Activated CD8-positive, alpha-beta memory T cell treated with anti-CD3 and anti-CD28 coated beads, Interleukin-2, amount 50 U/mL, for 1 hour (primary cell): Measurements from ENCODE around the gene TLR5.

ENCODE experiments used
- DNase-seq: peaks from one replicate; pipeline ENCODE4 v3.0.0-alpha.2; 2020; ENCODE audit errors: extremely low read depth

TLR5 gene

DNA sequence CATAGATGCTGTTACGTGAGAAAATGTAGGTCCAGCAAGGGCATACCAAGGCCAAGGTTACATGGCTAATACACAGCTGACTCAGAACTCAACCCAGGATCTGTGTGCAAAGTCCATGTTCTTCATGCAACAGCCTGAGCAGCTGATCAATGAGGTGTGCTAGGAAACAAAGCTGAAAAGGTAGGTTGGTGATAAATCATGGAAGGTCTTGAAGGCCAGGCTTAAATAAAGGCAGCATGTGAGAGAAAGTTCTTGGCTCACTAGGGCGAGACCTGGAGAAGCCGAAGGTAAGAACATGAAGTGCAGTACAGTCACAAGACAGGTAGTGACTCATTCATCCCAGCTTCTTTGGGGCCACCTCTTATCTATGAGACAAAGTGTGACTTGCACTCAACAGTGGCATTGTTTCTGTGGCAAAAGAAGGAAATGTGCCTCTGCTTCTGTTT, 33.4 kb downstream of the TLR5 start:
- DNase-seq, result no peak

DNA sequence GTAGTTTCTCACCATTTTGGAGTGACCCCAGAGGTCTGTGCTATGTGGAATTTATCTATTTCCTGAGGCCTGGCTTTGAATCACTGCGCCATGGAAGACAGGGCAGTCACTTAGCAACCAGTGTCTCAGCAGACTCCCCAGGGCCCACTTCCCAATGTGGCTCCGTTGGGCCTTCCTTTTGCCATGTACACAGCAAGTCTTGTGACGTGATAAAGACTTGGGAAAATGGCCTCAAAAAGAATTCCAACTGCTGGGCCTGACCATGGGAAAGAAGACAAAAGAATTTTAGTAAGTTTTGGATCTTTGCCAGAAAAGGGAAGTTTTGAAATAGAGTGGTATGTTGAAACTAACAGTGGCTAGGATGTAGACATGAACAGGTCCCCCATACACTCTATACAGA, 36.2 kb downstream of the TLR5 start:
- DNase-seq, result no peak

DNA sequence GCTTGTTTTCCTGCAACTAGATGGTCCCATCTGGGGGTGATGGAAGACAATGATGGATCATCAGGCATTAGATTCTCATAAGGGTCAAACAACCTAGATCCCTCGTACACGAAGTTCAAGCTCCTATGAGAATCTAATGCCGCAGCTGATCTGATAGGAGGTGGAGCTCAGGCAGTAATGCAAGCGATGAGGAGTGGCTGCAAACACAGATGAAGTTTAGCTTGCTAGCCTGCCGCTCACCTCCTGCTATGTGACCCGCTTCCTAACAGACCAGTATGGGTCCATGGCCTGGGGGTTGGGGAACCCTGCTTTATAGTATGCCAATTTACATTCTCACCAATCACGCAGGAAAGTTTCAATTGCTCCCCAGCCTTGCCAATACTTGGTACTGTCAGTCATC, 37.5 kb downstream of the TLR5 start:
- no peak for DNase-seq

DNA sequence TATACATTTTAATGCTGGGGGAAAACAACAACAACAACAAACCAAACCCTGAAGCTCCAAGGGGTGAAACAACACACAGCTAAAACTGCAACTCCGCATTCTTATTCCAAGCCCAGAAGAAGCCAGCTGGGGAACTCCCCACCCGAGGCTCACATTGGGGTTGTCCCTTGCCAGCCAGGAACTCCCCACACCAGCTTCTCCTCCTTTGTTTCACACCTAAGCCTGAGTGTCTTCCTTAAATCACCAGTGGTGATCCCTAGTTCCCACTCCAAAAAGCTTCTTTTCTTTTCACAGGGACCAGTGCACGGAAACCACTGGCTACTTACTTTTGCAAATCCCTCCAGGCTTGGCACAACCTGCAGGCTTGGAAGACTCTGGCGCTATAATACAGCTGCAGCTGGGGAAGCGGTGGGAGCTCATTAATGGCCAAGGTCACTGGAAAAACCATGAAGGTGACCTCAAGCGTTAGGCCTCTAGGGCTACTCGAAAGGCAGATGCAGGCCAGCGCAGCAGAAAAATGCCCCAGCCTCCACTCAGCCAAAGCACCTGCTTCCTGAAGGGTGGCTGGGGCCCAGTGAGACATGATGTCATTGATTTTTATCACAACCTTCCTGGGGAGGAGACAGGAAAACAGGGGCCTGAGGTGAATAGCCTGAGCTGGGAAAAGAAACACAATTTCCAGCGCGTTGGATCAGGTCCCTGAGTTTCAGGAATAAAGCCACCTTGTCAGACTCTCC, 40.1 kb downstream of the TLR5 start:
- DNase-seq, result no peak

DNA sequence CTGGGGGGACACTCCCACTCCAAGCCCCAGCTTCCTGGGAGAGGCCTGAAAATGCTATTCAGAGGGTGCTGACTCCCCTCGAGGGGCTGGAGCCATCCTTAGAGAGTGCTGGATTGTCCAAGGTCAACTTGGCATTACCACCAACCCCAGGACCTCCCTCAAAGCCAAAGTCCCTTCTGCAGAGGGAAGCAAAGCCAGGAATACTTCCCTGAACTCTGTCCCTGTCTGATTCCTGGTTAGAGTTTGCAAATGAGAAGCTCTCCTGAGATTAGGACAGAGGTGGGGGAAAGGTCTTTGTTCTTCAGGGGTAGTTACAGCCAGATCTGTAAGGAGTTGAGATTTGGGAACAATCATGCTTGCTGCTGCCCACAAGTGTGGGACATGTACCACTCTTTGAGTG, 45.3 kb downstream of the TLR5 start:
- no peak for DNase-seq

DNA sequence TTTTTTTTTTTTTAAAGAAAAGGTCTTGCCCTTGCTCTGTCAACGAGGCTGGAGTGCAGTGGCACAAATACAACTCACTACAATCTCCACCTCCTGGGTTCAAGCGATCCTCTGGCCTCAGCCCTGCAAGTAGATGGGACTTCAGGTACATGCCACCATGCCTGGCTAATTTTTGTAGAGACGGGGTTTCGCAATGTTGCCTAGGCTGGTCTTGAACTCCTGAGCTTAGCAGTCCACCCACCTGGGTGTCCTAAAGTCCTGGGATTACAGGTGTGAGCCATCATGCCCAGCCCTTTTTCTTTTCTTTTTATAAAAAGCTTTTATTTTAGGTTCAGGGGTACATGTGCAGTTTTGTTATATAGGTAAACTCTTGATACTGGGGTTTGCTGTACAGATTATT, 47.2 kb downstream of the TLR5 start:
- DNase-seq, result no peak

DNA sequence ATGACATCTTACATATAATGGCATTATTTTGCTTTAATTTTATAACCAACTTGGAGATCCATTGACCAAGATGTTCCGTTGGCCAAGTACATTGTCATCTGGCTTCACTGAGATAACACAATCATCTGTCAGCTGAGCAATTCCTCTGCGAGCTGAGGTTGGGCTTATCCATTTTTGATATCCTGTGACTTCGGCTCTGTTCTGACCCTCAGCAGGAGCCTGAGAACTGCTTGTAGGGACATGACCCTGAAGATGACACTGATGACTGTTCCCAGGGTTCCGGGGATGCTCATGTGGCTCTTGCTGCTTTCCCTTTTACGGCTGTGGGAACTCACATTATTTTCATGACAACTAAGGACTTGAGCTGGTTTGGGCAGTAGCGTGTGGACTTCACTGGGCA, 51.2 kb downstream of the TLR5 start:
- DNase-seq, result no peak

DNA sequence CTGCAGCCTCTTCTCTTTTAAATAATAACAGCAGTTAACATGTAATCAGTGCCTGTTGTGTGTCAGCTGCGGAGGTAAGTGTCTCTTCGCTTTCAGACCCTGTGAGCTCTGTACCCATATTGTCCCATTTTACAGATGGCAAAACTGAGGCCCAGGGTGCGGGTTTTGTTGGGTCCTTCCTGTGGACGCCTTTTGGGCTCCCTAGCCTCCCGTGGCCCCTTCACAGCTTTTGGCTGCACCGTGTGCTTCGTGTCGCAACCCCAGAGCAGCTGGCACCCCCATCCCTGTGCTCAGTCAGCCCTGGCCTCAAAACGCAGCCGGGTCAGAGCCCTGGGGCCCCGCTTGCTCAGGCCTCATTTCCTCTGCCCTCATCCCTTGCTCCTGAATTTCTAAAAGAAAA, 53.8 kb downstream of the TLR5 start:
- DNase-seq, result no peak

DNA sequence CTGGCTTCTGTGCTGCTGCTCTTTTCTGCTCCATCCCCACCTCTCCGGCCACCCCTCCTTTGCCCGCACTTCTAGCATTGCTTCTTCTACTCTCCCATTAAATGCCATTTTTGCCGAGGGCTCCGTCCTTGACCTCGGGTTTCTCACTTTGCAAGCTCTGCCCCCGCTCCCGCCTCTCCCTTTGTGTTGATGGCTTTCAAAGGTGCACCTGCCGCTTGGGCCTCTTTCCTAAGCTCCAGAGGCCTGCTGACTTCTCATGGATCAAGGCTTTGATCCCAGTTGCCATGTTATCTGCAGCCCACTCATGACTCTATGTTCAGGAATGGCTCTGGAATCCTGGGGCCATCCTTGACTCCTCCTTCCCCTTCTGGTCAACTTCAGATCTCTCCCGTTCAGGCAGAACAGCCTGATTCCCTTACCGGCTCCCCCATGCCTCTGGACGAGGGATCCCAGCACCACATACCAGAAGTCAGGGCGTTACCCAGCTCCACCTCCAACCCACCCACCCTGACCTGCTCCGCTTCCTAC, 54.3 kb downstream of the TLR5 start:
- DNase-seq, result no peak

DNA sequence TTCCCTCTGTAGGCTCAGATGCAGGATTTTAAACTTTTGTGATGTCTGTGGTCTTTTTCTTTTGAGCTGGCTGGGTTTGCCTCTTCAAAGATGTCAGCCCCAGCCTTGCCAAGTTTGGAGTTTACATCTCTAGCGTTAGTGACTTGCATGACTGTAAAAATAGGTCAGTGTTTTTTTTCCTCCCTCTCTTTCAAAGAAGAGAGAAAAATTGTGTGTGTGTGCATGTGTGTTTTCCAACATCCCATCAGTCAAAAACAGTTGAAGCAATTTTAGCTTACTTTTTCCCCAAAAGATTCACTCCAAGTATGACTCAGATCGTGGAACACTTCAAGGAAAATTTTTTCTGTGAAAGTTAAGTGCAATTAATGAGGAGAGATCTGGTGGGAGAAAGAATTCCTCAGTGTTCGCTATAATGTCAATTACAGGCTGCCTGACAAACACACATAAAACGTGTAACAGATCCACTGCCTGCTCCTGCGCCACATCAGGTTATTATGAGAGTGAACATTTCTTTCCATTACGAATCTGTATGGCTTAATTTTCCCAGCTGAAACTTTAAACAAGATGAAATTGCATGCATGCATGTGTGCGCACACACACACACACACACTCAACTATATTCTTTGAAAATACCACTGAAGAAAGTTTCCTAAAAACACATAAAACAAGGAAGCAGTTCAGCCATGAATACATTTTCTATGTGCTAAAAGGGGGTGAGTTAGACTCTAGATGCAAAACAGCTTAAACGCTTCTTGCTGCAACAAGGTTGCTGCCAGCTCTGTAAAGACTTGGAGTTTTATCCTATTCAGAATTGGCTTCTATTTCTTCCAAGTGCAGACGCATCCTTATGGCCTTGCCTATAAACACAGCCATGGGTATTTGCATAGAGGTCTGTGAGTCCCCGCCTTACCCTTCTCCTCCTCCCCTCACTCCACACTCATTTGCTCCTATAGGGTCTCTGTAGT, 55.5 kb downstream of the TLR5 start:
- no peak for DNase-seq

DNA sequence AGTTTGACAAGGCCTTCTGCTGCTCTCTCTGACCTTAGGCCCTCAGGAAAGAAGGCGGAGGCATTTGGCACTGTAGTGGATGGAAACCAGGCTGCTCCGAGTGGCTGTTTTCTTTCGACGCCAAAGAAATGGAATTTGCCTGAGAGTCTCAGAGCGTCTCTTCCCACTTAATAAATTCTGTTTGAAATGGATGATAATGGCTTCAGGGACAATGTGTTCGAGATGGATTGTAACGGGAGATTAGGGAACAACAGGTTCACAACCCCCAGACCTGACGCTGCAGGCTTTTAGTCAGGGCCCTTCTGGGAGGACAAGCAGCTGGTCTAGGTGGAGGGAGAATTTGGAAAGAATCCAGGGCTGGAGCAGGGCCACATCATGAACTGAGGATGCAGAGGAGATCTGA, 58.6 kb downstream of the TLR5 start:
- no peak for DNase-seq

DNA sequence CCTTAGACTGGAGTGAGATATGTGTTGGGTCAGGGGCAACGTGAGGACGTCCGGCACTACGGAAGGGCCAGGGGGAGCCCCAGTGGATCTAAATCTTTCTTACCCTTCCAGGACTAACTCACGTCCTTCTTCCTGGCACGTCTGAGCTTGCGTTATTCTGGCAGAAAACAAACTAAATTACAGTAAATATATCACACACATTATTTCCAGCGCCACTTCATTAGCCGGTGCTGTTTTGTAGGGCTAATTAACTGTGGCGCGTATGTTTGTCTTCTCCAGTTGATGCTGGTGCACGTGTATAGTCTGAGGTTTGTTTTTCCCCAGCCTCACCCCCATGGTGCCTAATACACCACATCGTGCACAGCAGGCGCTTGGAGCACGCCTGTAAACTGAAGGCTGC, 59.2 kb downstream of the TLR5 start:
- no peak for DNase-seq

DNA sequence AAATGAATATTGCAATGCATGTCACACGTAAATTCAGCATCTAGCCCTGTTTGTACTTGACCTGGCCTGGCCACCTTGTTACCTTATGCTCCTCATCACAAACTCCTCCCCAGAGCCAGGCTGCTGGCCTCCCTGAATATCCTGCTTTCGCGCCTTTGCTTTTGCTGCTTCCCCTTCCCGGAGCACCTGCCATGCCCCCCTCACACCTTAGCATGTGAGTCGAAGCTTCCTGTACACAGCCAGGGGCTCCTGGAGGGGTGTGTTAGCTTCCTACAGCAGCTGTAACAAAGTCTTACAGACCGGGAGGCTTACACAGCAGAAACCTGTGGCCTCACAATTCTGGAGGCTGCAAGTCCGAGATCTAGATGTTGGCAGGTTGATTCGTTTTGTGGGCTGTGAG, 60.1 kb downstream of the TLR5 start:
- DNase-seq, result no peak

DNA sequence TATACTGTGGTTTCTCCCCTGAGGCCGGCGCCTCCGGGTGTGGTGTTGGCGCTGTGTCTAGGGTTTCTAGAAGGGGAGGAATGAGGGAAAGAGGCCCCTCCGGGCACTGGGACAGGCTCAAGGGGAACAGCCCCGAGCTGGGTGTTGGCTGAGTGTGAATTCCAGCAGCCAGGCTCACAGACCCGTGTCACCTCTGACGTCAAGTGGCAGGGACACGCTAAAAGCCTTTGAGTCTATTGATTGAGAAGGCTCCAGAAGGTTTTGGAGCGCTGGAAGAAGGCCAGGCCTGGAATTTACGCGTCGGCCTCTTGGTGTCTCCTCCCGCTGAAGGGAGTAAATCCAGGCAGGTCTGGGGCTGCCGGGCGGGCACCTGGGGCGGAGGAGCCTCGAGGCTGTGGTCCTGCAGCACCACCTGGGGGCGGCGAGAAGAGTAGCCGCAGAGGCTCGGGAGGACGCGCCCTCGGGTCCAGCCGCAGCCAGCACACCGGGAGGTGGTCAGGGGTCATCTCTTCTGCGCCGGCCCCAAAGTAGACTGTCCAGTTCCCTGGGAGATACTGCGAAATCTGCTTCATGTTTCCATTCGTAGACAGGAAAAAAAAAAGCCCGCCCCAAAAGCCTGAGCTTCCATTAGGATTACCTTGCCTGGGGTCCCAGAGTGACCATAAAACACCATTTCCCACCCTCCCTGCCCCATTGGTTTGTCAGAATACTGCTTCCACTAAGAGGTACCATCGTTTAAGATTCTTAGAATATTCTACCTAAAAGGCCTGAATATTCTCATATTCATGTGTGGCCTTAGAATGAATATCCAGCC, 61.7 kb downstream of the TLR5 start:
- DNase-seq, result peak; percentile 26

DNA sequence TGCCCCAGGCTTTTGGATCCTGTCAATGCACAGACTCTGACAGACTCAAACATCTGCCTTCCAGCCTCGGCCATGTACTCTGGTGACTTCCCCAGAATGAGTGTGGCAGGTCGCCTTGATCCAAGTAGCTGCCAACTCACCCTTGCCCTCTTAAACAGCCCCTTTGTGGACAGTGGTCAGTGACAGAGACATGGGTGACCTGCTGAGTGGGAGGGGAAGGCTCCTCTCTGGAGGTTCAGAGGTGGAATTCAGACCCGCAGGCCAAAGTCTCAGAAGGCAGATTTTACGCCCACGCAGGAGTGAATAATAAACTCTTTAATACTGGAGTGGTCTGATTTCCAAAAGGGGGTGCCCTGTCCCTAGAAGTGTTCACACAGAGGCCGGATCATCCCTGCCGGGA, 63.5 kb downstream of the TLR5 start:
- DNase-seq, result no peak

DNA sequence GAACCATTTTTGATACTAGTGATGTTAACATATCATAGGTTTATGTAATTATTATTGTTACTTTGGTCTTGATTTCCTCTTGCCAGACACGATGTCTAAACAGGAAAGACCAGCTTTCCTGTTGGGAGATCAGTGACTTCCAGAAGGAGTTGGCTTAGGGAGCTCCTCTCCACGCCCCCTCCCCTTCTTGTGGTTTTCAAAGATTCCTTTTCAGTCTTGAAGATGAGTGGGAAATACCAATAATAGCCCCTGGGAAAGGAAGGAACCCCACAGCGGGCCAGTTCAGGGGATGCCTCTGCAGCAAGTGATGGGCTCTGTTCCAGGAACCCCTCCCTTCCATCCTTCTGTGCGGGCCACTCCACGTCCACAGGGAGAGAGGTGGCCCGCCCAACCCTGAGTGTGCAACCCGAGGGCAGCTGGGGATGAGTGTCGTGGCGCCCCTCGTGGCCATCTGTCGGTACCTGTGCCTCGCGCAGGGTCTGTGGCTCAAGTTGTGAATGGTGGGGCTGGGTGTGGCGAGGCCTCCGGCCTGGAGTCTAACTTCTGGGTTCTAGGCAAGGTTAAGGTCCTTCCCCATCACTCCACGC, 65.7 kb downstream of the TLR5 start:
- no peak for DNase-seq

DNA sequence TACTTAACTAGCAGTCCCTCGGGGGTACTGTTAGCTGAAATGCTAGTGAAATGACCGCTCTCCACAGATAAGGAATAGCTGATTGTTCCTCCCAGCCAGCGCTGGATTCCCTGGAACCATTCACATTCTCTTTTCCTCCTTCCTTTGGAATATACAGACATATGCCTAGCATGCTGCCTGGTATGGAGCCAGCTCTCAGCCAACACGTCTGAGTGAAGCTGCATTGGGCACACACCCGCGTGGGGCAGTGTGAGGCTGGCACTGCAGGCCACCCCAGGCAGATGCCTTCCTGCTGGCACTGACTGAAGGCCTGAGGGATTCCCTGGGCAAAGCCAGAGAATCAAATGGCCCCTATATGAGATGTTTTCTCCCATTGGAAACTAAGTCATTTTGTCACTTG, 66.7 kb downstream of the TLR5 start:
- DNase-seq, result no peak

DNA sequence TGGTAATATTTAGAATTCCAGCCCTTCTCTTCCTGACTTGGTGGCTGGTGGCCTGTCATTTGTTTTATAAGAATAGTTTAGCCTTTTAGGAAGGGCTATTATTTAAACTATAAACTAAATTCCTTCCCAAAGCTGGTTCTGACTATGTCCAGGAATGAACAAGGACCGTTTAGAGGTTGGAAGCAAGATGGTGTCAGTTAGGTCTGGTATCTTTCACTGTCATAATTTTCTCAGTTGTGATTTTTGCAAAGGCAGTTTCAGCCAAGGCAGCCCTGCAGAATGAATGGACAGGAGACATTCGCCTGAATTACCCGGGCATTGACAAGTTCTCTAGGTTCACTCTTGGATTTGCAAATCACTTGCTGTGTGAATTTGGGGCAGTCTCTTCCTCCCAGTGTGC, 67.2 kb downstream of the TLR5 start:
- no peak for DNase-seq

DNA sequence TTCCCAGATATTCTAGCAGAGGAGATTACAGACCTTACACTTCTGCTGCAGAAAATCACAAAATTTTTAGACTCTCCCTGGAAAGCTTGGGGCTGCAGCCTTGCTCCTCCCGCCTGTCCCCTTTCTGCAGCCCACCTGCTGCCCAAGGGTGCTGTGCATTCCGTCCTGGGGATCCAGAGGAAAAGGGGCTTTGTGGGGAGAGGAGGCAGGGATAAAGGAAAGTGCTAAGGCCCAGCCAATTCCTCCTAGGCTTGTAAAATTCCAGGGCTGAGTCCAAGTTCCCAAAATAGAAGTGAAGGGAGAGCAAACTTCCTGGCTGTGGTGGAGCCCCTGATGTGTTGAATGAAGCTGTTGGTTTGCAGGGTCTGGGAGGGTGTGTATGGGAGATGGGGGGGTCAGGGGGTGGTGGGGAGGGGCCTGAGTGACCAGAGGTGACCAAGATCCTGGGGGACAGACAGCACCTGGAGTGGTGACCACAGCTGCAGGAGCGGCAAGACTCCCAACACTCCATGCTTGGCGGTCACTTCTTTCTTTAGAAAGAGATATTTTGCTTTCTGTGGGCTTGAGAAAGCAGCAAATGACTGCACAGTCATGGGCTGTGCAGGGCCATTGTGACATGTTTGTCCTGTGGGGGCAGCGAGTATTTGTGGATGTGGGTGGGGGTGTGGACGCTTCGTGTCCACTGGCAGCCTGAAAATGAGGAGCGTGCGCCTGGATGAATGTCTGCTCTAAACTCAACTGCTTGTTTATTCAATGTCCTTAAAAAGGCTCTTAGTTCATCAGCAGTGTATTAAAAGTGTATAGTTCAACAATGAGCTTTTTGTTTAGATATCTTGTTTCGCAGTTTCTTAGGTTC, 68.4 kb downstream of the TLR5 start:
- no peak for DNase-seq

DNA sequence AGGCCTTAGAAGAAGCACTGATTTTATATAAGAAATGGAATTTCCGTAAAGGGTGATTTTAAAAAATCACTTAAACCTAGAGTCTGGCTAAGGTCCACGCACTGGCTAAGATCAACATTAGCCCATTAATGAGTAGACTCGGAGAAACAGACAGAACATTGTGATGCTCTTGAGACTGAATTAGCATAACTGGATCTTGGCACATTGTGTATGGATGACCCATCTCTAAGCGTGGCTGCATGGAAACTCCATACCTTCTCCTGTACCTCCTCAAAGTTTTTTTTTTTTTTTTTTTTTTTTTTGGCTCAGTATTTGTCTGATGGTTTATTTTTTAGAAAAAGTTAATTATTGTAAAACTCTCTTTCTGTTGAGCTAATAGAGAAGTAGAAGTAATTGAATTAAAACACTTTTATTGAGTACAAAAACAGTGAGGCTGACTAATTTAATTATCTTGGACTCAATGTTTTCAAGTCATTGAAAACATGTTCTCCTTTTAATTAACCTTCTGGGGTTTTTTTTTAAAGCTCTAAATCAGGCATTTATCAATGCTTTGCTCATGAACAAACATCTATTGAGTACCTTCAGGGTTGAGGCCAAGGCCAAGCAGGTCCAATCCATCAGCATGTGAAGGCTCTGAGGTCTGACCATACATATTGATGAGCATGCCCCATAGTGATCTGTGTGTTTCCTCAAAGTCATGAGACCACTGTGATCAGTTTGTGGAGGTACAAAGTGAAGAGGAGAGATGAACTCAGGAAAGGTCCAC, 74.0 kb downstream of the TLR5 start:
- no peak for DNase-seq
